ENCODE data around the gene IL12RB1.

Gene IL12RB1

DNA sequence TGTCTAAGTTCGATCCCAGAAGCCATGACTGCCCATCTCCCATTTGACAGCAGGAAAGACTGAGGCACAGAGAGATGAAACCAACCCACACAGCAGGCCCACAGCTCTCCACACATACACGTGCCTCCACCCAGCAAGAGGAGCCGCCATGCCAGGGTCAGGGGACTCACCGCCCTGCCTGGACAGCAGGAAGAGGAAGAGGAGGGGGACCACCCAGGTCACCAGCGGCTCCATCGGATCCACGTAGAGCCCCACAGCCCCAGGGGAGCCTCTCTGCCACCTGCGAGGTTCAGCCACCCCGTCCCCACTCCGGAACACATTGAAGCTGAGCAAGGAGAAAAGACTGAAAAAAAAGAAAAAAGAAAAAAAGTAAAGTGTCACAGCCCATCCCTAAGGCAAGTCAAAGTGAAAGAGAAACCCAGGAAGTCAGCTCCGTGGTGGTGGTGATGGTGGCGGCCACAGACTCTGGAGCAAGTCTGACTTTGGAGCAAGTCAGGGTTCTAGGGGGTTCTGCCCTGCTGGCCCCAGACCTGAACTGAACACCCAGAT is at the start of gene IL12RB1:
Gene IL12RB1 (minus strand): TSS at position 345 of the 549 bp plus-strand sequence. CDS start 111 bp downstream, at position 234.
- DNase-seq (ENCODE audit: low read depth in 1 of 2, low spot score in 1 of 2): peak in 1 of 2 donors; percentile 38

DNA sequence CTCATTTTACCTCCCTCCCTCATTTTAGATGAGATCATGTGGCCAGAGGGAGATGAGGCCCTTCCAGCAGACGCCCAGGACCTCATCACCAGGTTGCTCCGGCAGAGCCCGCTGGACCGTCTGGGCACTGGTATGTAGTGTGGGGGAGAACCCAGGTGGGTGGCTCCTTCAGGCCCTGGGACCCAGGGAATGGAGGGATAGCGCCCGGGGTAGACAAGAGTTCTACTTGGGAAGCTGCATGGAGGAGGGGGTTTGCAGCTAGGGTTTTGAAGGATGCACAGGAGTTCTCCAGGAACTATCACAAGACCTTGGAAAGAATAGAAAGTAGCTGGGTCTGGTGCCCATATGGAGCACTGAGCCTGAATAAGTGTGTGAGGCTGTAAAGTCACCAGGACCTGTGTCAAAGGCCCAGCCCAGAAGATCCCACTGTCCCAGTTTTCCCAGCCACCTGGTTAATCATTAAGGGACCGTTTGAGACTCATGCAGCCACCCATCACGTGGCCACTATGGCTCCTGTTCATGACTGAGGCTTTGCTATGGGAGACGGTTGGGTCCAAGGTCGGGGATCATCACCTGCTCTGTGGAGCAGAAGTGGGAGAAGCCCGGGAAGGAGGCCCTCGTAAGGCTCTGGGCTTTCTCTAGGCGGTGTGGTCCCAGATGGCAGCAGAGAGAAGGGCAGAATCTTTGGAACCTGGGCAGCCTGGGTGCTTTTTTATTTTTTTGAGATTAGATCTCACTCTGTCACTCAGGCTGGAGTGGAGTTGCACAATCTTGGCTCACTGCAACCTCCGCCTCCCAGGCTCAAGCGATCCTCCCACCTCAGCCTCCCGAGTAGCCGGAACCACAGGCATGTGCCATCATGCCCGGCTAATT is 49.2 kb upstream of the IL12RB1 start:
- DNase-seq (ENCODE audit: low read depth in 1 of 2, low spot score in 1 of 2): no peak

DNA sequence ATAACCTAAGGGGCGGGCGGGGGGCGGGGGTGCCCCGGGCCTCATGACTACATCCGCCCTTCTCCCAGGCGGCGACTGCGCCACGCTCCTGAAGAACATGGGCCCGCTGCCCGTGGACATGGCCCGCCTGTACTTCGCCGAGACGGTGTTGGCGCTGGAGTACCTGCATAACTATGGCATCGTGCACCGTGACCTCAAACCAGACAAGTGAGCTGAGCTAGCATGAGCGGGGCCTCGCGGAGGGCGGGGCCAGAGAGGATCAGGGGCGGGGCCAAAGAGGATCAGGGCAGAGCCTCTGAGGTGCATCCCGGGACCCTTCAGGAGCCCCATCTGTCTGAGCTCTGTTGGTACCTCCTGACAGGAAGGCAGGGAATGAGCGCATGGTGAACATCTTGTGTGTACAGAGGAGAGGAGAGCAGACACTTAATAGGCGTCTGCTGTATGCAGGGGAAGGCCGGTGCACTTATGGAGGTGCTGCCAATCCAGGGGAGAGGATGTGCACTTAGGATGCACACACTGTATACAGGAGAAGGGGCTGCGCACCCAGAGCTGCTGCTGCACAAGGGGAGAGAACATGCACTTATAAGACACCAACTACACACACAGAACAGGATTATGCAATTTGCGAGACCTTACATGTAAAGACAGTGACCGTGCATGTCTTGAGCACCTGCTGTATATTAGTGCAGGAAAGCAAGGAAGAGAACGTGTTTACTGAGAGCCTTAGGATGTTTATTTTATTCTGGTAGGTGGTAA is 45.3 kb upstream of the IL12RB1 start:
- DNase-seq (ENCODE audit: low read depth in 1 of 2, low spot score in 1 of 2): no peak

DNA sequence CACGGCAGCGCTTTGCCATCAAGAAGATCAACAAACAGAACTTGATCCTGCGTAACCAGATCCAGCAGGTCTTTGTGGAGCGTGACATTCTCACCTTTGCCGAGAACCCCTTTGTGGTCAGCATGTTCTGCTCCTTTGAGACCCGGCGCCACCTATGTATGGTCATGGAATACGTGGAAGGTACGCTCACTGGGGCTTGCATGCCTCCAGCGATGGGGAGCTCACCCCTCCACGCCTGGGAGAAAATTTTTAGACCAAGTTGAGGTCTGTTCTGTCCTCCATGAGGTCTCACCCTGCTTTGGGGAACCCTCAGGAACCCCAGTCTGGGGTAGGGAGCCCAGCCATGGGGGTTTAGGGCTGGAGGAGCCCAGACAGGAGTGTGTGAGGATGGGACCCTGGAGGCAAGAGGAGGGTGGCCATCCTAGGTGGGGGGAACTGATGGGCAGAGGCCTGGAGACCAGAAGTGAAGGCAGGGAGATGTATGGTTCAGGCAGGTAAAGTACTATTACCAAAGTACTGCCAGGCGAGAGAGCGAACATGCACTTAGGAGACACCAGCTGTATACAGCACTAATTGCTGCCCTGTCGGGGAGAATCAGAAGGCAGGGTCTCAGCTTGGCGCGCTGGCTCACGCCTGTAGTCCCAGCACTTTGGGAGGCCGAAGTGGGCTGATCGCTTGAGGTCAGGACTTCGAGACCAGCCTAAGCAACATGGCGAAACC is 43.9 kb upstream of the IL12RB1 start:
- no peak for DNase-seq (ENCODE audit: low read depth in 1 of 2, low spot score in 1 of 2)

DNA sequence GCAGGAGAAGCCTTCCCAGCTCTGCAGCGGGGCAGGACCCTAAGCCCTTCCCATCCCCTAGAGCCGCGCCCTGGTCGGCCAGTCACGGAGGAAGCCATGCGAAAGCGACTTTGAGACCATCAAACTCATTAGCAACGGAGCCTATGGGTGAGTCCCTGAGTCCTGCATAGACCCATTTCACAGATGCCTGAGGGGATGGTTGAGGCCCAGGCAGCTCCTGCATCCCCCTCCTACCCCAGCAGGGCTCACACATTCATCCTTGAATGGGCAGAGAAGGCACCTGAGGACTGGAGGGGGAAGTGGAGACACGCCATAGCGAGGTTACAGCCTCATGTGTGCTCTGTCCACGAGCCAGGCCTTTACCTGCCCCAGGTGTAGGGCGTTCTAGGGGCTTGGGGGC is 42.1 kb upstream of the IL12RB1 start:
- no peak for DNase-seq (ENCODE audit: low read depth in 1 of 2, low spot score in 1 of 2)

DNA sequence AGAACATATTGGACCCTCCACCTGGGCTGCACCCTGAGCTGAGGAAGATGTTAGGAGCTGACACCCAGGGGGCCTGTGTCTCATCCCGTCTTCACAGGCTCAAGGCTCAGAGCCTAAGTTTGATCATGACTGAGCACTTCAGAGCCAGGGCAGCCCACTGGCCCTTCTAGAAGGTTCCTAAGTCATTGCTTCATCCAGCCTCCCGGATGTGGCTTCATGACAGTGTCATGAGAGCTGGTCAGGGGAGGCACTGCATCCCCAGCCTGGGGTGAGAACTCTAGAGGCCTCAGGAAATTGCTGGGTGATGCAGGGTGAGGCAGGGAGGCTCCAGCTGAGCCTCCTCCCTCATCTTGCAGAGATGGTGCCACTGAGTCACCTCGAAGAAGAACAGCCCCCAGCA is 41.3 kb upstream of the IL12RB1 start:
- no peak for DNase-seq (ENCODE audit: low read depth in 1 of 2, low spot score in 1 of 2)

DNA sequence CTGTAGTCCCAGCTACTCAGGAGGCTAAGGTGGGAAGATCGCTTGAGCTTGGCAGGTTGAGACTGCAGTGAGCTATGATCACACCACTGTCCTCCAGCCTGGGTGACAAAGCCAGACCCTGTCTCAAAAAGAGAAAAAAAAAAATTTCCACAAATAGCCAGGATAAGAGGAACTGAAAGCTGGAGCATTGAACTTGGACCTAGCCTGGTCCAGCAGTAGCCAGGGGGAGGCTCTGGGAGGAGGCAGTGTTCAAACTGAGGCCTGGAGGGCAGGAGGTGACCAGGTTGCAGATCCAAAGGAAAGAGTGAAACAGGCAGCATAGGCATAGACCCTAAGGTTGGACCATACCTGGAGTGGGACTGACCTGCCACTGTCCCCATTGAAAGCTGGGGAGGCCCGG is 39.4 kb upstream of the IL12RB1 start:
- no peak for DNase-seq (ENCODE audit: low read depth in 1 of 2, low spot score in 1 of 2)

DNA sequence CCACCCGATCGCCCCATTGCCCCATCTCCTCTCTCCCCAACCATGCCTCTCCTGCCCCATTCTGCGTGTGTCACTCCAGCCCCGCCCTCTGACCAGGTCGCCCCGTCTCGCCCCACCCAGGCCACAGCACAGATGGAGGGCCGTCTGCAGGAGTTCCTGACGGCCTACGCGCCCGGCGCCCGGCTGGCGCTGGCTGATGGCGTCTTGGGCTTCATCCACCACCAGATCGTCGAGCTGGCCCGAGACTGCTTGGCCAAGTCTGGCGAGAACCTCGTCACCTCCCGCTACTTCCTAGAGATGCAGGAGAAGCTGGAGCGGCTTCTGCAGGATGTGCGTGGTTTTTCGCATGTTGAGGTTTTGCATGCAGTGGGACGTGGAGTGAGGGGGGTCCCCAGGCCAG is 37.1 kb upstream of the IL12RB1 start:
- DNase-seq (ENCODE audit: low read depth in 1 of 2, low spot score in 1 of 2): no peak

DNA sequence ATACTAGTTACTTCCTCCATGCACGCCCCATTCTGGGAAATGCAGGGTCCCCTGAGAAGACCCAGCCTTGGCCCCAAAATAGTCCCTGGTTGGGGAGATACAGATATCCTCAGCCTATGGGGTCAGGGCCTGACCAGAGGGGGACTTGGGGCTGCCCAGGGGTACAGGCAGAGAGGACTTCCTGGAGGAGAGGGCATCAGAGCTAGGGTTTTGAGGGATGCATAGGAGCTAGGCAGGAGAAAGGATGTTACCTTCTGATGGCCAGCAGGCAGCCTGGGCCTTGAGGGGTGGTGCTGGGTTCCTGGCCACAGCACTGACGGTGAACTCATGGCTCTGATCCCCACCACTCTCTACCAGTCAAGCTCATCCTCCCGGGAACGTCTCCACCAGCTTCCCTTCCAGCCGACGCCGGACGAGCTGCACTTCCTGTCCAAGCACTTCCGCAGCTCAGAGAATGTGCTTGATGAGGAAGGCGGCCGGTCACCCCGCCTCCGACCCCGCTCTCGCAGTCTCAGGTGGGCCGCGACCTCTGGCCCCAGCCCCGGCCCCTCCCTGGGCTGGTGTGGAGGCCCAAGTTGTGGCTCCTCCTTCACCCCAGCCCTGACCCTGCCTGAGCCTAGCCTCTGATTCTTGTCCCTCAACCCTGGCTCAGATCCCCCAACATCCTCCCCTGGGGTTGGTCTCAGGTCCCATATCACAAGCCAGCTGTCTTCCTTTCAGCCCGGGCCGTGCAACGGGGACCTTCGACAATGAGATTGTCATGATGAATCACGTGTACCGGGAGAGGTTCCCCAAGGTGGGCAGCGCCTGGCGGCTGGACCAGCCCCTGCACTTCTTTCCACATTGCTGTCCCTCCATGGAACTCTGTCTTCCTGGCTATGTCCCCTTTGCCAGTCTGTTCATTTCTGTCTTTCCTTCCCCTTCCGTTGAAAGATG is 36.4 kb upstream of the IL12RB1 start:
- DNase-seq (ENCODE audit: low read depth in 1 of 2, low spot score in 1 of 2): no peak

DNA sequence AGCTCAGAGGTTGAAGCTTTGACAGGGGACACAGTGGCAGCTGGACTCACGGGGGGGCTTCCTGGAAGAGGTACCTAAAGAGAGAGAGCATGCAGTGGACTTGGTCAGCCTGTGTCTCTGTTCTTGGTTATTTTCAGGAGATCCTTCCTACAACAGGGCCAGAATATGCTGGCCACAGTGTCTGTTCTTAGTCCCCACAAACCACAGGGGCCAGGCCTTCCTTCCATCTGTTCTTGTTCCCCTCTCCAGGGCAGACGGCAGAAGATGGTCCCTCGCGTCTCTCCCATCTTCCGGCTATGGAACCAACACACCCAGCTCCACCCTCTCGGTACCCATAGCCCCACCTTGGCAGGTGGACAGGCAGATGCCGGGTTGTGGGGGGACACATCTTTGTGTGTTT is 35.7 kb upstream of the IL12RB1 start:
- no peak for DNase-seq (ENCODE audit: low read depth in 1 of 2, low spot score in 1 of 2)

DNA sequence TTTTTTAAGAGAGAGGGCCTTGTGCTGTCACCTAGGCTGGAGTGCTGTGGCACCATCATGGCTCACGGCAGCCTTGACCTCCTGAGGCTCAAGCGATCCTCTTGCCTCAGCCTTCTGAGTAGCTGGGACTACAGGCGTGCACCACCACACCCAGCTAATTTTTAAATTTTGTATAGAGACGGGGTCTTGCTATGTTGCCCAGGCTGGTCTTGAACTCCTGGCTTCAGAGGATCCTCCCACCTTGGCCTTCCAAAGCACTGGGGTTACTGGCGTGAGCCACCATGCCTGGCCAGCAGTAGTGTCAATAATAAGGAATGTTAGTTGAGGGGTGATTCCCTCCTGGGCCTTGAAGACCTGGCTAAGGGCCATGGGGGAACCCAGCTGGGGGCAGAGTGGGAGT is 34.4 kb upstream of the IL12RB1 start:
- no peak for DNase-seq (ENCODE audit: low read depth in 1 of 2, low spot score in 1 of 2)

DNA sequence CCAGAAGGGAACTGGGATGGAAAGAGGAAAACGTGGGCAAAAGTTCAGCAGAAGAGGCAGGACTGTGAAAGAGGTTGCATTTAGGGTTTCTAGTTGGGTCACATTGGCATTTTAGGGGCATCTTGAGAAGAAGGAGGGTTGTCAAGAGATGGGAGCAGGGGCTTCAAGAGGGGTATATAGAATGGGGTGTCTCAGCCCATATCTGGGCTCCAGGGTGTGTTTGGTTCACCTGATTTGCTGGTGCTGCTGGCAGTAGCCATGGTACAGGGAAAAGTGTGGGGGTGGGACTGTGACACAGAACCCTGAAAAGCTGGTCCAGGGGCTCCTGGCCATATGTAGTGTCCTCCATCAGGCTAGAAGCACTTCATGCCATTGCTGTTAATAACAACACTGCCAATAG is 33.4 kb upstream of the IL12RB1 start:
- no peak for DNase-seq (ENCODE audit: low read depth in 1 of 2, low spot score in 1 of 2)

DNA sequence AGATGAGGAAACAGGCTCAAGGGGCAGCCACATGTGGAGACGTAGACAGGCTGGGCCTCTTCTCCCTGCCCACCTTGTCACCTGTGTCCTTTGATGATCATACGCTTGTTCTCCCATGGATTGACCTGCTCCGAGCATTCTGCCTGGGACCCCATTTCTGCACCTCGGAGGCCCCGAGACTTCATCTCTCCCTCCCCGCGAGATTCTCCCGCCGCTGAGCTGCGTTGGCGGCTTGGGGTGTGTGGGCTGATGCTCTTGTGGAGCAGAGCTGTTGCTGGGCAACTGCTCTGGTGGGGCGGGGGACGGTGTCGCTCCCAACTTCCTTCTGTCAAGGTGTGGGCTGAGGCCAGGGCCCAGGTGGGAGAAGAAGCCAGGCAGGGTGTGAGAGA is 33.0 kb upstream of the IL12RB1 start:
- DNase-seq (ENCODE audit: low read depth in 1 of 2, low spot score in 1 of 2): peak; percentile 24 to 36

DNA sequence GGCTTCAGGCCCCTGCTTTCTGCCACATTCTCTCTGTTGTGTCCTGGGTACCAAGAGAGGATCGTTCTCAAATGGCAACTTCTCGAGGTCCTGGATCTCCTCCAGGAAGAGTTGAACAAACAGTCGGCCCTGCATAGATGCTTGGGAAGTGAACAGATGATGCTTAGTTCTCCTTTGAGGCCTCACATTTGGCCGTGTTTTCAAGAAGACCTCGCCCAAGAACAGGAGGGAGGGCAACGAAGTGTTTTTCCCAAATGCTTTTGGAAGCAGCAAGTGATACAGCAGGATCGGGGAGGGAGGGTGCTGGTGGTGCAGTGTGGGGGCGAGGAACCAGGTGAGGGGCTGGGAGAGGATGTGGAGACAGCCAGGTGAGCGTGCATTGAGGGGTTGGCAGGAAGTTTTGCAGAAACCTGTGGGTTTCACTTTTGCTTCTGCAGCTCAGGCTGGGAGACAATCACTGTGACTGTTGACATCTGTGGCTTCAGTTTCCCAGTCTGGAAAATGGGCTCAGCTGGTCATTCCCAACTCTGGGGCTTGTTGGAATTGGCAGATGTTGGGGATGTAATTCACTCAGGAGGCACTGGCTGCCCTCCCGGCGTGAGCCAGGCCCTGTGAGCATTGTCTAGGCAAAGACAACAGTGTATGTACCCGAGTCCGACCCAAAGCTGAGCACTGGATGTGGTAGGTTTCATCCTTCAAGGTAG is 32.4 kb upstream of the IL12RB1 start:
- DNase-seq (ENCODE audit: low read depth in 1 of 2, low spot score in 1 of 2): no peak

DNA sequence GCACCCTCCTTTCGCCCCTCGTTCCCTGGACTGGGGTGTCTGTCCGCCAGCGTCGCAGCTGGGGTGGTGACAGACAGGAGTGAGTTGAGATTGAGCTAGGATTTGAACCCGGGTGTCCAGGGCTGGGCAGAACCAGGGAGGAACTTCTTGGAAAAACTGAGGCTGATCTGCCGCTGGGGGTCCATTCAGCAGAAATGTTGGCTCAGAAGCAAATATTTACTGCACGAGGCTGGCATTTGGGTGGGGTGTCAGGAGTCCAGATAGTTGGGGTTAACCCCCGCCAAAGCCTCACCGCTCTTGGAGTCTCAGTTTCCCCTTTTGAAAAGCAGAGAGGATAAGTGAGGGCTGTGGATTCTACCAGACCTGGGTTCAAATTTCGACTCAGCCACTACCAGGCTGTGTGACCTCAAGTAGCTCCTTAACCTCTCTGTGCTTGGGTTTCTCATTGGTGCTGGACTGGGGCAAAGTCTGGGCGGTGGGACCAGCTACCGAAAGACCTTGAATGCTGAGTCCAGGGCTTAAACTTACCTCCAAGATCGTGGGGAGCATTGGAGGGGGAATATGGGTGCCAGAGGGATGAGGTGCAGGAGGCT is 31.8 kb upstream of the IL12RB1 start:
- DNase-seq (ENCODE audit: low read depth in 1 of 2, low spot score in 1 of 2): no peak

DNA sequence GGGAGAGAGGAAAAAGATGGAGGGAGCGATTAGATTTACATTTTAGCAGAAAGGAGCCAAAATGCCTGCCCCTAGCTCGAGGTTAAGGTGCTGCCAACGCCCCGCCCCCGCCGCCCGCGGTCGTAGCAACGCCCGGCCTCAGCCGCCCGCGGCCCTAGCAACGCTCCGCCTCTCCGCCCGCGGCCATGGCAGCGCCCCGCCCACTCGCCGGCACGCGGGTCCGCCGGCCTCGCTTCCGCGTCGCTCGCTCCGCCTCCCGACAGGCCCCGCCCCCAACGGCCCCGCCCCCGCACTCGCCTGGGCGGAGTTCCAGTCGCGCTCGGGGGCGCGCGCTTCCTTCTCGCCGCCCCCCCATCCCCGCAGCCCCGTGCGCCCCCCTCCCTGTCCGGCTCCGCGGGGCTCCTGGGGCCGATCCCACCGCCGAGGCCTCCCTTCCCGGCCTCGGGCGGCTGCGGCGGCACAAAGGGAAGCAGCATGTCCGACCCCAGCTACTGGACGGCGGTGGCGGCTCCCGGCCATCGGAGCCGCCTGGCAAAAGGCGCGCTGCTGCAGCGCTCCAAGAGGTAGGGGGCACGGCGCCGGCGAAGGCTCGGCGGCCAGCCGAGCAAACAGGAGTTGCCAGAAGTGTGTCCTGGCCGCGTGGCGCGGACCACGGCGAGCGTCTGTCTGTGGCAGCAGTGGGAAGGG is 31.1 kb upstream of the IL12RB1 start:
- peak; percentile 95 for DNase-seq (ENCODE audit: low read depth in 1 of 2, low spot score in 1 of 2)

DNA sequence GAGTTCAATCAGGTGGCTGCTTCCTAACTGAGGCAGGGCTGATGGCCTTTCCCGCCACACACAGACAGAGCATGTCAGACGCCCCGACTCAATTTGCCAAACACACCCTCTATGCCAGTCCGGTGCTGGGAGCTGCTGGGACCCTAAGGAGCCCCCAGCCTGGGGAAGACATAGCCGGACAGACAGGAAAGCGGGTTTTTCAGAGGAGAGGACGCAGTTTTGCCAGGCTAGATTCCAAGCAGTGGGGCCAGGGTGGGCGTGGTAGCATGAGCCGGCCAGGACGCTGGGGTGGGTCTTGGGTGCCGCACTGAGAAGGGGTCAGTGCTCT is 30.6 kb upstream of the IL12RB1 start:
- no peak for DNase-seq (ENCODE audit: low read depth in 1 of 2, low spot score in 1 of 2)

DNA sequence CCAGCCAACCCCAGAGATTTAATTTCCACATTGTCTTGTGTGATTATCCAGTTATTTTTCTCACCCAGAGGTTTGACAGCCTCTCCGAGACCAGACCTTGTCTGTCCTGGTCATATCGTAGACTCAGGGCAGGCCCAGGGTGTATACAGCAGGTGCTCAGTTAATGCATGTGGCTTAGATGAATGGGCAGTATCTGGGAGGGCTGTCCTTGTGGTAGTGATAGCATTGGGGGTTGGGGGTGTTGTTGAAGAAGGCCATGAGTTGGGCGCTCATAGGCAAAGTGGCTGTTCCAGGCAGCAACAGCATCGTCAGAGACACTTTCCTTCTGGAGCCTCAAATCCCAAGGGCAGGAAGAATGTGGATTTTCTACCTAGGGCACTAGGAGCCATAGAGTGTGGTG is 27.7 kb upstream of the IL12RB1 start:
- no peak for DNase-seq (ENCODE audit: low read depth in 1 of 2, low spot score in 1 of 2)

DNA sequence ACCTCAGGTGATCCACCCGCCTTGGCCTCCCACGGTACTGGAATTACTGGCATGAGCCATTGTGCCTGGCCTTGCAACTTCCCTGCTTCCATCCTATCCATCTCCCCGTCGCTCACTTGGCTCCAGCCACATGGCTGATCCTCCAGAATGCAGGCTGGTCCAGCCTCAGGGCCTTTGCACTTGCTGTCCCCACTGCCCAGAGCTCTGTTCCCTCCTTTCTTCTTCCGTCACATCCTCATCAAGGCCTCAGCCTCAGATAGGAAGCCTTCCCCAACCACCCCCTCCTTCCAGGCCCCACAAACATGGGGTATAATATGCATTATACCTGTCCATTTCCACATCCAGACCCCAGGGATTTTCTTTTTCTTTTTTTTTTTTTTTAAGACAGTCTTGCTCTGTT is 27.1 kb upstream of the IL12RB1 start:
- no peak for DNase-seq (ENCODE audit: low read depth in 1 of 2, low spot score in 1 of 2)
